ENCODE measurements around the gene MAP1LC3A. TPM values are rescaled to one million over a fixed set of nuclear protein-coding genes. Genes with fewer than 3 reads are reported as not detected.

The MAP1LC3A gene
- total and polyA plus RNA-seq, 4 donors: 4.9 to 38.8 (median 12.7) TPM

DNA sequence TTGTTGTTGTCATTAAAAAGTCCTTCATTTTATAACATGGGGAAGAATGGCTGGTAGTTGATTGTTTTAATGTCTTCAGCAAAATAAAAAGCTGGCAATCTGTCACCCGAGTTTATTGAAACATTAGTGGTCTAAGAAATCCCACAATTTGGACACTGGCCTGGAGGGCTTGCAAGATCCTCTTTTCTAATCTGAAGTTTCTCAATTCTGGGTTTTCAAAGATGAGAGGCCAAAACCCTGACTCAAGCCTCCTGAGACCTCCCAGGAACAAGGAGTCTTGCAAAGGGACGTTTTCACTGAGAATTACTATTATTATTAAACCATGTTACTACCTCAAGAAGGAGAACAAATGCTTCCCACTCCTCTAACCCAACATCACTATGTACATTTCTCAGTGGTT is 19.5 kb downstream of the MAP1LC3A start:
- WGBS: 71% methylated on average over 2 of the region's 2 CpGs
- Histone ChIP-seq H3K4me1 (ENCODE audit: control insufficient read depth in 4 of 4, insufficient read depth in 4 of 4, low read length in 3 of 4) (no peaks in the 10 kb centered on the region), H3K27me3 (ENCODE audit: control insufficient read depth in 4 of 4, insufficient read depth in 4 of 4, low read length in 3 of 4) (no peaks in the 10 kb centered on the region), H3K36me3 (ENCODE audit: control insufficient read depth in 4 of 4, insufficient read depth in 3 of 4, low read depth in 1 of 4, low read length in 3 of 4) (peaks cover 0 to 13% (median 0%) of the 10 kb centered on the region in 4 donors), H3K4me3 (ENCODE audit: low read depth in 1 of 3, low read length in 3 of 3) (no peak overlapping the region), H3K27ac (ENCODE audit: low read depth in 1 of 2, low read length in 2 of 2) (no peak overlapping the region), H3K9me3 (ENCODE audit: control insufficient read depth in 4 of 4, low read length in 3 of 4) (no peaks in the 10 kb centered on the region), H3K9ac (ENCODE audit: low read depth in 1 of 2, low read length in 2 of 2) (no peak overlapping the region)
- TF ChIP-seq HNF4A (conservative IDR thresholded peaks at IDR 0.05) (no peak), EGR1 (IDR thresholded peaks at IDR 0.05; ENCODE audit: low read depth in 2 of 2) (no peak), YY1 (IDR thresholded peaks at IDR 0.05) (no peak), HNF4G (IDR thresholded peaks at IDR 0.05) (no peak), RAD21 (IDR thresholded peaks at IDR 0.05) (no peak)
- DNase-seq (ENCODE audit: low spot score): no peak

GRCh38 chr20:34578521-34578920 is 20.0 kb downstream of the MAP1LC3A start:
- DNase-seq (ENCODE audit: low spot score): no peak
- Histone ChIP-seq H3K9ac (ENCODE audit: low read depth in 1 of 2, low read length in 2 of 2) (no peak overlapping the region), H3K36me3 (ENCODE audit: control insufficient read depth in 4 of 4, insufficient read depth in 3 of 4, low read depth in 1 of 4, low read length in 3 of 4) (peaks cover 0 to 10% (median 0%) of the 10 kb centered on the region in 4 donors), H3K4me1 (ENCODE audit: control insufficient read depth in 4 of 4, insufficient read depth in 4 of 4, low read length in 3 of 4) (no peaks in the 10 kb centered on the region), H3K27ac (ENCODE audit: low read depth in 1 of 2, low read length in 2 of 2) (no peak overlapping the region), H3K4me3 (ENCODE audit: low read depth in 1 of 3, low read length in 3 of 3) (no peak overlapping the region), H3K9me3 (ENCODE audit: control insufficient read depth in 4 of 4, low read length in 3 of 4) (no peaks in the 10 kb centered on the region), H3K27me3 (ENCODE audit: control insufficient read depth in 4 of 4, insufficient read depth in 4 of 4, low read length in 3 of 4) (no peaks in the 10 kb centered on the region)
- 80% methylated on average over 6 of the region's 6 CpGs for WGBS
- TF ChIP-seq NR2F2 (IDR thresholded peaks at IDR 0.05): peak; percentile 62
- TF ChIP-seq FOXA2 (IDR thresholded peaks at IDR 0.05): no peak

DNA sequence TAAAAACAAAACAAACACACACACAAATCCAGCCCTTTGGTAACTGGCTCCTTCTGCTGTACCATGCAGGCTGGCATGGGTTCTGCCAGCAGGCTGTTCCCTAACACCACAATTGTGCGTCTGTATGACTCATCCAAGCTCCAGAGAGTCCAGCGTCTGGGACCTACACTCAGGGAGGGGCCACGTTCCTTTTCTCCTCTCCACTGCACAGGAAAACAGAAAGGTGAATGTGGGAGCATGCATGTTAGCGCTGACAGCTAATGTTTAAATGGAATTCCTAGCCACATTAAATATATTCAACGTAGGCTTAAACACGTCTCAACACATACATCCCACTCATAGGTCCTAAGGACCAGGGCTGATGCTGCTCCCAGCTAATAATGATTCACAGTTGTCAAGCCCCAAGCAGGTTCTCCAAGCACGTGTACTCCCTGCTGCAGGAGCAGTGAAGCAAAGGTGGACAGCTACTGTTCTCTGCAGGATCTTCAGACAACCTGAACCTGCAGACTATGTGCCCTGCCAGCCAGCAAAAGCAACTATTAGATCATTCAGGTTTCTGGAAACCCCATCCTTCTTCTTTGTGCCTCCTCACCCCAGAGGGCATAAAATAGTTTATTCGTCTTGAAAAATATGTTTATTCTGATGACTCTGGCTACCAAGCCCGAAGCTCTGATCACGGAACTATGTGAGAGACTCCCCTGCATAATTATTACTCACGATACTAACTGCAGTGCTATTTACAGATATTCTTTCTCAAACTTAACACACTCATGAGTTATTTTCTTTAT is 20.9 kb downstream of the MAP1LC3A start:
- WGBS: 83% methylated on average over 11 of the region's 11 CpGs
- H3K27me3 ChIP-seq (ENCODE audit: control insufficient read depth in 4 of 4, insufficient read depth in 4 of 4, low read length in 3 of 4): no peaks in the 10 kb centered on the region
- peaks cover 0 to 5% (median 0%) of the 10 kb centered on the region in 4 donors for H3K36me3 ChIP-seq (ENCODE audit: control insufficient read depth in 4 of 4, insufficient read depth in 3 of 4, low read depth in 1 of 4, low read length in 3 of 4)
- H3K9me3 ChIP-seq (ENCODE audit: control insufficient read depth in 4 of 4, low read length in 3 of 4): no peaks in the 10 kb centered on the region
- no peak overlapping the region for H3K9ac ChIP-seq (ENCODE audit: low read depth in 1 of 2, low read length in 2 of 2)
- H3K27ac ChIP-seq (ENCODE audit: low read depth in 1 of 2, low read length in 2 of 2): no peak overlapping the region
- DNase-seq (ENCODE audit: low spot score): no peak
- no peak for TF ChIP-seq HNF4A (conservative IDR thresholded peaks at IDR 0.05)
- no peak for TF ChIP-seq SP1 (IDR thresholded peaks at IDR 0.05)
- TF ChIP-seq, protein P1, sequence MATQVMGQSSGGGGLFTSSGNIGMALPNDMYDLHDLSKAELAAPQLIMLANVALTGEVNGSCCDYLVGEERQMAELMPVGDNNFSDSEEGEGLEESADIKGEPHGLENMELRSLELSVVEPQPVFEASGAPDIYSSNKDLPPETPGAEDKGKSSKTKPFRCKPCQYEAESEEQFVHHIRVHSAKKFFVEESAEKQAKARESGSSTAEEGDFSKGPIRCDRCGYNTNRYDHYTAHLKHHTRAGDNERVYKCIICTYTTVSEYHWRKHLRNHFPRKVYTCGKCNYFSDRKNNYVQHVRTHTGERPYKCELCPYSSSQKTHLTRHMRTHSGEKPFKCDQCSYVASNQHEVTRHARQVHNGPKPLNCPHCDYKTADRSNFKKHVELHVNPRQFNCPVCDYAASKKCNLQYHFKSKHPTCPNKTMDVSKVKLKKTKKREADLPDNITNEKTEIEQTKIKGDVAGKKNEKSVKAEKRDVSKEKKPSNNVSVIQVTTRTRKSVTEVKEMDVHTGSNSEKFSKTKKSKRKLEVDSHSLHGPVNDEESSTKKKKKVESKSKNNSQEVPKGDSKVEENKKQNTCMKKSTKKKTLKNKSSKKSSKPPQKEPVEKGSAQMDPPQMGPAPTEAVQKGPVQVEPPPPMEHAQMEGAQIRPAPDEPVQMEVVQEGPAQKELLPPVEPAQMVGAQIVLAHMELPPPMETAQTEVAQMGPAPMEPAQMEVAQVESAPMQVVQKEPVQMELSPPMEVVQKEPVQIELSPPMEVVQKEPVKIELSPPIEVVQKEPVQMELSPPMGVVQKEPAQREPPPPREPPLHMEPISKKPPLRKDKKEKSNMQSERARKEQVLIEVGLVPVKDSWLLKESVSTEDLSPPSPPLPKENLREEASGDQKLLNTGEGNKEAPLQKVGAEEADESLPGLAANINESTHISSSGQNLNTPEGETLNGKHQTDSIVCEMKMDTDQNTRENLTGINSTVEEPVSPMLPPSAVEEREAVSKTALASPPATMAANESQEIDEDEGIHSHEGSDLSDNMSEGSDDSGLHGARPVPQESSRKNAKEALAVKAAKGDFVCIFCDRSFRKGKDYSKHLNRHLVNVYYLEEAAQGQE (IDR thresholded peaks at IDR 0.05): no peak
- TF ChIP-seq TAF1 (conservative IDR thresholded peaks at IDR 0.05): no peak
- no peak for TF ChIP-seq NR2F2 (IDR thresholded peaks at IDR 0.05)
- TF ChIP-seq GABPA (IDR thresholded peaks at IDR 0.05 in 1 of 2, conservative IDR thresholded peaks at IDR 0.05 in 1 of 2): no peak
- TF ChIP-seq JUND (IDR thresholded peaks at IDR 0.05): peak; percentile 69 to 78
- TF ChIP-seq FOXA2 (IDR thresholded peaks at IDR 0.05): no peak
- TF ChIP-seq FOXA1 (IDR thresholded peaks at IDR 0.05): no peak
- TF ChIP-seq, protein P2, sequence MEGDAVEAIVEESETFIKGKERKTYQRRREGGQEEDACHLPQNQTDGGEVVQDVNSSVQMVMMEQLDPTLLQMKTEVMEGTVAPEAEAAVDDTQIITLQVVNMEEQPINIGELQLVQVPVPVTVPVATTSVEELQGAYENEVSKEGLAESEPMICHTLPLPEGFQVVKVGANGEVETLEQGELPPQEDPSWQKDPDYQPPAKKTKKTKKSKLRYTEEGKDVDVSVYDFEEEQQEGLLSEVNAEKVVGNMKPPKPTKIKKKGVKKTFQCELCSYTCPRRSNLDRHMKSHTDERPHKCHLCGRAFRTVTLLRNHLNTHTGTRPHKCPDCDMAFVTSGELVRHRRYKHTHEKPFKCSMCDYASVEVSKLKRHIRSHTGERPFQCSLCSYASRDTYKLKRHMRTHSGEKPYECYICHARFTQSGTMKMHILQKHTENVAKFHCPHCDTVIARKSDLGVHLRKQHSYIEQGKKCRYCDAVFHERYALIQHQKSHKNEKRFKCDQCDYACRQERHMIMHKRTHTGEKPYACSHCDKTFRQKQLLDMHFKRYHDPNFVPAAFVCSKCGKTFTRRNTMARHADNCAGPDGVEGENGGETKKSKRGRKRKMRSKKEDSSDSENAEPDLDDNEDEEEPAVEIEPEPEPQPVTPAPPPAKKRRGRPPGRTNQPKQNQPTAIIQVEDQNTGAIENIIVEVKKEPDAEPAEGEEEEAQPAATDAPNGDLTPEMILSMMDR (IDR thresholded peaks at IDR 0.05; ENCODE audit: low read depth, low read length, missing input control): peak; percentile 21
- TF ChIP-seq, protein P3, sequence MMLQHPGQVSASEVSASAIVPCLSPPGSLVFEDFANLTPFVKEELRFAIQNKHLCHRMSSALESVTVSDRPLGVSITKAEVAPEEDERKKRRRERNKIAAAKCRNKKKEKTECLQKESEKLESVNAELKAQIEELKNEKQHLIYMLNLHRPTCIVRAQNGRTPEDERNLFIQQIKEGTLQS (IDR thresholded peaks at IDR 0.05): peak; percentile 15
- no peak for TF ChIP-seq EGR1 (IDR thresholded peaks at IDR 0.05; ENCODE audit: low read depth in 2 of 2)
- TF ChIP-seq HNF4G (IDR thresholded peaks at IDR 0.05): no peak
- TF ChIP-seq, protein P4, sequence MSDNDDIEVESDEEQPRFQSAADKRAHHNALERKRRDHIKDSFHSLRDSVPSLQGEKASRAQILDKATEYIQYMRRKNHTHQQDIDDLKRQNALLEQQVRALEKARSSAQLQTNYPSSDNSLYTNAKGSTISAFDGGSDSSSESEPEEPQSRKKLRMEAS (IDR thresholded peaks at IDR 0.05): no peak
- TF ChIP-seq ZBTB33 (IDR thresholded peaks at IDR 0.05): no peak
- TF ChIP-seq RAD21 (IDR thresholded peaks at IDR 0.05): peak; percentile 46 to 63
- TF ChIP-seq YY1 (IDR thresholded peaks at IDR 0.05): no peak
- no peak for TF ChIP-seq RXRA (IDR thresholded peaks at IDR 0.05)
- H3K4me3 ChIP-seq (ENCODE audit: low read depth in 1 of 3, low read length in 3 of 3): no peak overlapping the region
- H3K4me1 ChIP-seq (ENCODE audit: control insufficient read depth in 4 of 4, insufficient read depth in 4 of 4, low read length in 3 of 4): no peaks in the 10 kb centered on the region

All from liver (tissue), 9 donors.